ENCODE data around the gene RNLS. TPM values are rescaled to one million over a fixed set of nuclear protein-coding genes. Genes with fewer than 3 reads are reported as not detected.

RNLS gene
- total RNA-seq, 2 experiments from 2014 or later, result not detected

DNA sequence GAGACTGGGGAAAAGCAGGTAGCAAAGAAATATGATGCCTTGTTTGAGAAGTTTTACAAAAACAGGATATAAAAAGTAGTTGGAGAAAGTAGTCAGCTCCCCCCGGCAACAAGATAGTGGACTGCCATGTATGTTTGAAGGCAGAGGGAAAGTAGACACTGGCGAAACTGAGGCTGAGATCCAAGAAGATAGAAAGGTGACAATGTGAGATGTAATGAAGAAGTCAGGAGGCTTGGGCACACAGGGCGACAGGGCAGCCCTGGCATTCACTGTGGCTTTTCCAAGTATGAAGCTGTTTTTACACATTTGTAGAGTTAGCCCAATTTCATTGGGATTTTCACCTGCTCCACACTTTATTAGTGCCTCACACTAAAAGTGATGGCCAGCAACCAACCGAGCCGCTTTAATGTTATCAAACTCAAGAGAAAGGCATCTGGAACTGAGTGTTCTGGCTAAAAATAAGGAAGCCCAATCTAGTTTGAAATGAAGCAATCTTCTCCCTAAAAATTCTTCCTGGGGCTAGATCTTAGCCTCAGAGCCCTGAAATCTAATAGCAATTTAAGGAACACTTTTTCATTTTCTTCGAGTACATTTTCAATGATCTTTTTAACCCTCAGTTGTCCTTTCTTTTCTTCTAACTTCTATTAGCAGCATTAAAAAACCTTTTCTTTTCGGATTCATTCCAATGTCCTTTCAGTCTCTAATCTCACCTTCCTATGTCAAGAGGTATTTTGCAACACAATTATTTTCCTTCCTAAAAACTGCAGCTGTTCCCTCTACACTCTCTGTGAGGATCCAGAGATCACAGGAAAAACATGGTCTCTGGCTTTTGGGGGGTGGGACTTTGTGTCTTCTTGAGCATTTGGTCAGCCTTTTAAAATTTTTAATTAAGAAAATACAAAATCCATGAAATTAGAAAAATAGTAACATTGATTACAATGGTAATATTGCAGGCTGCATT lies 108.0 kb downstream of the RNLS start:
- H3K79me2 ChIP-seq (ENCODE audit: insufficient read depth, low read depth, low read length), result no peaks in the 10 kb centered on the region
- no peaks in the 10 kb centered on the region for H4K20me1 ChIP-seq (ENCODE audit: insufficient read depth, low read length)
- BruUV-seq (replicated peaks), result no TSS peak
- intact Hi-C loops (cut with micrococcal nuclease; ENCODE audit: unreplicated experiment), result no loop called here
- ChIA-PET POLR2A (interaction anchor here (1.0 kb wide), 1 partner anchor 72 kb away, joined by 5 read pairs; no protein-coding TSS in a partner anchor), CTCF (ENCODE audit: unreplicated experiment) (no interaction called here)
- no peaks in the 10 kb centered on the region for H3K36me3 ChIP-seq (ENCODE audit: insufficient read depth, low read length)
- H3K9me2 ChIP-seq (ENCODE audit: insufficient read depth, low read length), result no peaks in the 10 kb centered on the region
- no peak for TF ChIP-seq EZH2phosphoT487 (IDR thresholded peaks at IDR 0.05; ENCODE audit: borderline replicate concordance, low read depth, low read length)
- TF ChIP-seq, protein P1, sequence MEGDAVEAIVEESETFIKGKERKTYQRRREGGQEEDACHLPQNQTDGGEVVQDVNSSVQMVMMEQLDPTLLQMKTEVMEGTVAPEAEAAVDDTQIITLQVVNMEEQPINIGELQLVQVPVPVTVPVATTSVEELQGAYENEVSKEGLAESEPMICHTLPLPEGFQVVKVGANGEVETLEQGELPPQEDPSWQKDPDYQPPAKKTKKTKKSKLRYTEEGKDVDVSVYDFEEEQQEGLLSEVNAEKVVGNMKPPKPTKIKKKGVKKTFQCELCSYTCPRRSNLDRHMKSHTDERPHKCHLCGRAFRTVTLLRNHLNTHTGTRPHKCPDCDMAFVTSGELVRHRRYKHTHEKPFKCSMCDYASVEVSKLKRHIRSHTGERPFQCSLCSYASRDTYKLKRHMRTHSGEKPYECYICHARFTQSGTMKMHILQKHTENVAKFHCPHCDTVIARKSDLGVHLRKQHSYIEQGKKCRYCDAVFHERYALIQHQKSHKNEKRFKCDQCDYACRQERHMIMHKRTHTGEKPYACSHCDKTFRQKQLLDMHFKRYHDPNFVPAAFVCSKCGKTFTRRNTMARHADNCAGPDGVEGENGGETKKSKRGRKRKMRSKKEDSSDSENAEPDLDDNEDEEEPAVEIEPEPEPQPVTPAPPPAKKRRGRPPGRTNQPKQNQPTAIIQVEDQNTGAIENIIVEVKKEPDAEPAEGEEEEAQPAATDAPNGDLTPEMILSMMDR (conservative IDR thresholded peaks at IDR 0.05; ENCODE audit: low read length), result no peak
- no peak for DNase-seq (ENCODE audit: low spot score)
- no peak overlapping the region for H3K4me3 ChIP-seq (ENCODE audit: low read depth, low read length, poor library complexity, severe bottlenecking)
- H2AFZ ChIP-seq (ENCODE audit: low read length), result no peak overlapping the region
- no peak overlapping the region for H3K4me2 ChIP-seq (ENCODE audit: low read length)
- no peaks in the 10 kb centered on the region for H3K9me3 ChIP-seq (ENCODE audit: low read length)
- H3K27ac ChIP-seq (ENCODE audit: low read depth, low read length, poor library complexity, severe bottlenecking), result no peak overlapping the region
- H3K4me1 ChIP-seq (ENCODE audit: insufficient read depth, low read length, poor library complexity, severe bottlenecking), result no peaks in the 10 kb centered on the region

DNA sequence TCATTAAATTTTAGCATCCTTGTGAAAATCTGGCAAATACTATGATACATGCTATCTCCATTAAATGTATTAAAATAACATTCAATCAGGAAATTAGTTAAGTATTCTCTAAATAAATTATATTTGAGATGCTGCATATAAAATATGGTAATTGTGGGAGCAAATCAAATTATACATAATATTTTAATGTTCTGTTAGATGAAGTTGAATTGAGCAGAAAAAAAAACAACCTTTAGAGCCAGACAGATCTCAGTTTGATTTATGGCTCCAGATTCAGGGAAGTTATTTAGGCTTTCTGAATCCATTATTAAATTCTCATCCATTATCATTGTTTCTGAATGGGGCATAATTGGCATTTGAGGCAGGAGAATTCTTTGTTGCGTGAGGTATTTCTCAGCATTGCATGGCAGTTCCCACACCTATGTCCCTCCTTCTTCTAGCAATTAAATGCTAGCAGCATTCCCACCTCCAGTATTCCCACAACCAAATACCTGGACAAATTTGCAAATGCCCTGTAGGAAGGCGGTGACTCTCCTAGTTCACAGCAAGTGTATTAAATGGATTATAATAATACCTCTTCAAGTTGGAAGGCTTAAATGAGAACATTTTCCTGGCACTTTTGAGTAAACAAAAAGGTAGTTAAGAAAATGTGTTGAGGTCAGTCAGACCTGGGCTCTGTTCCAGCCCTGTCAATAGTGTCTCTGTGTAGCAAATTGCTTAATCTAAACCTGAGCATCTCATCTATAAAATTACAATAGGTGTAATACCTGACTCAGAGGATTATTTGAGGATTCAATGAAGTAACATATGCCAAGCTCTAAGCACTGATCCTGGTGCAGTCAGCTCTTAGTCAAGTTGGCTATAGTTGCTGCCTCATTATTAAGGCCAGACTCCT lies 108.9 kb downstream of the RNLS start:
- POLR2A ChIA-PET, result interaction anchor here (1.0 kb wide), 1 partner anchor 71 kb away, joined by 5 read pairs; no protein-coding TSS in a partner anchor
- TF ChIP-seq, protein P1 (conservative IDR thresholded peaks at IDR 0.05; ENCODE audit: low read length), result no peak
- no peak for TF ChIP-seq EZH2phosphoT487 (IDR thresholded peaks at IDR 0.05; ENCODE audit: borderline replicate concordance, low read depth, low read length)
- intact Hi-C loops (cut with micrococcal nuclease; ENCODE audit: unreplicated experiment), result no loop called here
- no peak overlapping the region for H3K4me2 ChIP-seq (ENCODE audit: low read length)
- H3K36me3 ChIP-seq (ENCODE audit: insufficient read depth, low read length), result no peaks in the 10 kb centered on the region
- no peaks in the 10 kb centered on the region for H3K9me3 ChIP-seq (ENCODE audit: low read length)
- H3K27ac ChIP-seq (ENCODE audit: low read depth, low read length, poor library complexity, severe bottlenecking), result no peak overlapping the region
- no peaks in the 10 kb centered on the region for H3K9me2 ChIP-seq (ENCODE audit: insufficient read depth, low read length)
- H3K79me2 ChIP-seq (ENCODE audit: insufficient read depth, low read depth, low read length), result no peaks in the 10 kb centered on the region
- H3K4me1 ChIP-seq (ENCODE audit: insufficient read depth, low read length, poor library complexity, severe bottlenecking), result no peaks in the 10 kb centered on the region
- no peak overlapping the region for H3K4me3 ChIP-seq (ENCODE audit: low read depth, low read length, poor library complexity, severe bottlenecking)
- no TSS peak for BruUV-seq (replicated peaks)
- no peak for DNase-seq (ENCODE audit: low spot score)
- H4K20me1 ChIP-seq (ENCODE audit: insufficient read depth, low read length), result no peaks in the 10 kb centered on the region
- no peak overlapping the region for H2AFZ ChIP-seq (ENCODE audit: low read length)
- CTCF ChIA-PET (ENCODE audit: unreplicated experiment), result no interaction called here

Measured in OCI-LY7 (cell line).